GM19395 (cell line): ENCODE data around the gene AK5.
"Not testable (repeated sequence)": the region's sequence is repeated elsewhere in the genome, so short reads cannot be mapped to it uniquely, and the experiment has no call there.

Experiments
- ATAC-seq: cut with Tn5 transposase; IDR thresholded peaks from one replicate; pipeline ENCODE4 v1.9.1; 2021; ENCODE audit warnings: mild to moderate bottlenecking, moderate library complexity; ENCODE audit not compliant: unreplicated experiment

AK5 gene

GRCh38 chr1:77394166-77394565 lies 112.3 kb downstream of the AK5 start:
- no peak for ATAC-seq

GRCh38 chr1:77395051-77395450 lies 113.2 kb downstream of the AK5 start:
- ATAC-seq = no peak

GRCh38 chr1:77398152-77398551 lies 116.3 kb downstream of the AK5 start:
- no peak for ATAC-seq

- ATAC-seq = no peak
Measured at GRCh38 chr1:77399250-77400086, 117.6 kb downstream of the AK5 start.

- ATAC-seq = no peak
Measured at GRCh38 chr1:77400781-77401180, 119.0 kb downstream of the AK5 start.

- no peak for ATAC-seq
Measured at GRCh38 chr1:77401384-77401783, 119.6 kb downstream of the AK5 start.

GRCh38 chr1:77405186-77405585 lies 123.4 kb downstream of the AK5 start:
- ATAC-seq = no peak

- ATAC-seq = no peak
Measured at GRCh38 chr1:77406661-77407060, 124.8 kb downstream of the AK5 start.

GRCh38 chr1:77407738-77408375 lies 126.0 kb downstream of the AK5 start:
- ATAC-seq = no peak

GRCh38 chr1:77408933-77409332 lies 127.1 kb downstream of the AK5 start:
- not testable (repeated sequence) for ATAC-seq

- ATAC-seq = no peak
Measured at GRCh38 chr1:77412069-77412819, 130.4 kb downstream of the AK5 start.

- ATAC-seq = peak; percentile 54
Measured at GRCh38 chr1:77412820-77413530, 131.2 kb downstream of the AK5 start.

GRCh38 chr1:77413541-77414335 lies 131.9 kb downstream of the AK5 start:
- peak; percentile 88 for ATAC-seq

- ATAC-seq = no peak
Measured at GRCh38 chr1:77415579-77415978, 133.8 kb downstream of the AK5 start.

- ATAC-seq = no peak
Measured at GRCh38 chr1:77416692-77417450, 135.1 kb downstream of the AK5 start.

GRCh38 chr1:77418055-77418454 lies 136.2 kb downstream of the AK5 start:
- ATAC-seq = not testable (repeated sequence)

GRCh38 chr1:77421504-77422233 lies 139.8 kb downstream of the AK5 start:
- peak; percentile 83 for ATAC-seq

GRCh38 chr1:77424236-77424635 lies 142.4 kb downstream of the AK5 start:
- no peak for ATAC-seq

GRCh38 chr1:77428068-77428467 lies 146.2 kb downstream of the AK5 start:
- ATAC-seq = no peak
